IPS-15b (cell line): ENCODE results near the gene LAMTOR1.

Experiments
- H3K27me3 ChIP-seq: one replicate; pipeline ENCODE4 v1.6.1; 2013; ENCODE audit warnings: low read length; ENCODE audit not compliant: control insufficient read depth, insufficient read depth
- H3K36me3 ChIP-seq: one replicate; pipeline ENCODE4 v1.6.1; 2013; ENCODE audit warnings: low read length; ENCODE audit not compliant: control insufficient read depth, insufficient read depth
- H3K4me1 ChIP-seq: one replicate; pipeline ENCODE4 v1.6.1; 2013; ENCODE audit warnings: mild to moderate bottlenecking, low read length; ENCODE audit not compliant: control insufficient read depth, insufficient read depth
- H3K4me3 ChIP-seq: one replicate; pipeline ENCODE4 v1.5.1; 2013; ENCODE audit warnings: low read depth, low read length
- H3K9ac ChIP-seq: one replicate; pipeline ENCODE4 v1.6.1; 2013; ENCODE audit warnings: low read depth, mild to moderate bottlenecking, low read length
- H3K9me3 ChIP-seq: one replicate; pipeline ENCODE4 v1.6.1; 2013; ENCODE audit warnings: mild to moderate bottlenecking, low read length; ENCODE audit not compliant: control insufficient read depth, insufficient read depth

Gene LAMTOR1

GRCh38 chr11:72114570-72114969 is 11.5 kb upstream of the LAMTOR1 start:
- H3K36me3 ChIP-seq: peaks cover 2% of the 10 kb centered on the region
- no peaks in the 10 kb centered on the region for H3K9me3 ChIP-seq
- no peak overlapping the region for H3K9ac ChIP-seq
- H3K4me3 ChIP-seq: no peak overlapping the region
- peaks cover 6% of the 10 kb centered on the region for H3K4me1 ChIP-seq
- H3K27me3 ChIP-seq: no peaks in the 10 kb centered on the region

GRCh38 chr11:72112978-72113808 is 10.1 kb upstream of the LAMTOR1 start:
- Histone ChIP-seq H3K27me3 (no peaks in the 10 kb centered on the region), H3K4me1 (peaks cover 6% of the 10 kb centered on the region), H3K9ac (peak overlapping the region; percentile 99)

GRCh38 chr11:72112143-72112977 is 9.3 kb upstream of the LAMTOR1 start, which contains the start of gene ANAPC15:
TSS of gene ANAPC15 (minus strand) at chr11:72112695. CDS start at chr11:72111276, 1,419 bp downstream.
- Histone ChIP-seq H3K4me3 (peak within 1 kb of the TSS; percentile 81), H3K4me1 (peaks cover 6% of the 10 kb centered on the region), H3K27me3 (no peaks in the 10 kb centered on the region), H3K9ac (peak within 1 kb of the TSS; percentile 99), H3K36me3 (peaks cover 2% of the 10 kb centered on the region), H3K9me3 (no peaks in the 10 kb centered on the region)

More at GRCh38 chr11:72112978-72113808, 10.1 kb upstream of the LAMTOR1 start:
- Histone ChIP-seq H3K9me3 (no peaks in the 10 kb centered on the region), H3K4me3 (peak overlapping the region; percentile 81), H3K36me3 (peaks cover 2% of the 10 kb centered on the region)

- Histone ChIP-seq H3K9ac (peak overlapping the region; percentile 70), H3K4me3 (peak overlapping the region; percentile 81), H3K27me3 (no peaks in the 10 kb centered on the region), H3K9me3 (no peaks in the 10 kb centered on the region), H3K36me3 (peaks cover 2% of the 10 kb centered on the region), H3K4me1 (peaks cover 6% of the 10 kb centered on the region)
Observed at GRCh38 chr11:72111300-72112142, 8.4 kb upstream of the LAMTOR1 start.

- Histone ChIP-seq H3K9ac (no peak within 1 kb of the TSS), H3K36me3 (peaks cover 8% of the 10 kb centered on the region), H3K4me1 (peaks cover 6% of the 10 kb centered on the region), H3K27me3 (no peaks in the 10 kb centered on the region), H3K4me3 (no peak within 1 kb of the TSS), H3K9me3 (no peaks in the 10 kb centered on the region)
Observed at GRCh38 chr11:72105888-72106287, 2.8 kb upstream of the LAMTOR1 start, which contains the start of gene TOMT. TSS of gene TOMT (plus strand) at chr11:72105924. CDS start at chr11:72105952, 28 bp downstream.

GRCh38 chr11:72103754-72104167 is 664 bp upstream of the LAMTOR1 start:
- Histone ChIP-seq H3K27me3 (no peaks in the 10 kb centered on the region), H3K9me3 (no peaks in the 10 kb centered on the region), H3K4me1 (peaks cover 6% of the 10 kb centered on the region), H3K4me3 (peak overlapping the region; percentile 78), H3K36me3 (peaks cover 21% of the 10 kb centered on the region), H3K9ac (peak overlapping the region; percentile 19)

- peaks cover 33% of the 10 kb centered on the region for H3K36me3 ChIP-seq
- H3K9me3 ChIP-seq: no peaks in the 10 kb centered on the region
- H3K9ac ChIP-seq: peak overlapping the region; percentile 98
- H3K4me1 ChIP-seq: peaks cover 6% of the 10 kb centered on the region
- H3K27me3 ChIP-seq: no peaks in the 10 kb centered on the region
- H3K4me3 ChIP-seq: peak overlapping the region; percentile 100
Observed at GRCh38 chr11:72102631-72102945, 509 bp downstream of the LAMTOR1 start.

GRCh38 chr11:72102162-72102561 is 935 bp downstream of the LAMTOR1 start:
- H3K27me3 ChIP-seq: no peaks in the 10 kb centered on the region
- H3K9me3 ChIP-seq: no peaks in the 10 kb centered on the region
- peak overlapping the region; percentile 98 for H3K9ac ChIP-seq
- peaks cover 6% of the 10 kb centered on the region for H3K4me1 ChIP-seq
- peak overlapping the region; percentile 100 for H3K4me3 ChIP-seq
- H3K36me3 ChIP-seq: peaks cover 37% of the 10 kb centered on the region

- Histone ChIP-seq H3K36me3 (peaks cover 40% of the 10 kb centered on the region), H3K9me3 (no peaks in the 10 kb centered on the region), H3K9ac (no peak overlapping the region), H3K27me3 (no peaks in the 10 kb centered on the region), H3K4me1 (peaks cover 6% of the 10 kb centered on the region), H3K4me3 (no peak overlapping the region)
Observed at GRCh38 chr11:72100462-72100861, 2.6 kb downstream of the LAMTOR1 start.

- Histone ChIP-seq H3K9me3 (no peaks in the 10 kb centered on the region), H3K4me3 (no peak overlapping the region), H3K36me3 (peaks cover 43% of the 10 kb centered on the region), H3K4me1 (peaks cover 6% of the 10 kb centered on the region), H3K9ac (no peak overlapping the region), H3K27me3 (no peaks in the 10 kb centered on the region)
Observed at GRCh38 chr11:72100009-72100408, 3.1 kb downstream of the LAMTOR1 start.

GRCh38 chr11:72098741-72099140 is 4.4 kb downstream of the LAMTOR1 start:
- Histone ChIP-seq H3K4me3 (no peak overlapping the region), H3K4me1 (peaks cover 3% of the 10 kb centered on the region), H3K36me3 (peaks cover 50% of the 10 kb centered on the region), H3K27me3 (no peaks in the 10 kb centered on the region), H3K9me3 (no peaks in the 10 kb centered on the region), H3K9ac (no peak overlapping the region)
